Kidney (tissue), 14 donors: ENCODE results near the gene PPARGC1A. TPM values are rescaled to one million over a fixed set of nuclear protein-coding genes. Genes with fewer than 3 reads are reported as not detected.

Experiments
- DNase-seq, 5 donors: peaks; one replicate each; pipeline ENCODE4 v3.0.0-alpha.2; 2013 to 2020
- FAIRE-seq: peaks from 2 replicates; lab custom pipeline; 2012; peaks lifted over from hg19 to GRCh38; lab: Jason Lieb, UNC
- H3K27ac ChIP-seq, 2 donors: one replicate each; pipeline ENCODE4 v1.7.0; 2013; ENCODE audit warnings: low read depth in 2 of 2, low read length in 2 of 2, inconsistent platforms in 1 of 2
- H3K27me3 ChIP-seq: one replicate; pipeline ENCODE4 v1.7.1; 2013; ENCODE audit warnings: low read length, inconsistent platforms; ENCODE audit not compliant: control insufficient read depth, insufficient read depth
- H3K36me3 ChIP-seq, 3 donors: one replicate each; pipeline versions ENCODE4 v1.7.0 to v1.7.1; 2013; ENCODE audit warnings: low read length in 3 of 3, control low read depth in 1 of 3, inconsistent platforms in 1 of 3; ENCODE audit not compliant: insufficient read depth in 3 of 3, control insufficient read depth in 2 of 3
- H3K4me1 ChIP-seq, 3 donors: one replicate each; pipeline versions ENCODE4 v1.7.0 to v1.7.1; 2013; ENCODE audit warnings: low read length in 3 of 3, inconsistent platforms in 1 of 3, low read depth in 1 of 3; ENCODE audit not compliant: control insufficient read depth in 2 of 3, insufficient read depth in 2 of 3
- H3K4me3 ChIP-seq, 3 donors: one replicate each; pipeline versions ENCODE4 v1.7.0 to v1.8.1; 2013; ENCODE audit warnings: low read length in 3 of 3, control low read depth in 1 of 3, inconsistent platforms in 1 of 3
- H3K9ac ChIP-seq, 3 donors: one replicate each; pipeline versions ENCODE4 v1.7.0 to v1.7.1; 2013; ENCODE audit warnings: low read length in 3 of 3, control low read depth in 1 of 3, inconsistent platforms in 1 of 3
- H3K9me3 ChIP-seq, 3 donors: one replicate each; pipeline versions ENCODE4 v1.7.0 to v1.7.1; 2013; ENCODE audit warnings: low read length in 3 of 3, control low read depth in 1 of 3, inconsistent platforms in 1 of 3; ENCODE audit not compliant: control insufficient read depth in 2 of 3, insufficient read depth in 1 of 3
- intact Hi-C: fragments of 100-400 bp; cut with DNase I; formaldehyde crosslinking; loops from one replicate; pipeline ENCODE4 v1.11.1; 2022
- polyA plus RNA-seq: library from polyadenylated mRNA; stranded (reverse); fragments of 350-450 nt; fragmentation: Illumina TruSeq; extraction: RNeasy Lipid Tissue Mini Kit (QIAGEN cat#74804); gene quantifications from one replicate; pipeline ENCODE4 v1.2.3, GENCODE V29; 2014; ENCODE audit warnings: low read depth, low replicate concordance; ENCODE audit not compliant: insufficient read depth
- total RNA-seq: library from RNA; stranded (reverse); fragmentation: NEBNext Ultra II Directional; extraction: Animal tissue kit (Norgen Biotek cat#: 25700); gene quantifications from one replicate; pipeline ENCODE4 v1.2.1, GENCODE V29; 2021
- TF ChIP-seq, protein P1 (sequence below): IDR thresholded peaks from 3 replicates; pipeline ENCODE4 v1.5.1; 2012; ENCODE audit warnings: mild to moderate bottlenecking, moderate library complexity, borderline replicate concordance; ENCODE audit not compliant: insufficient read depth; ENCODE audit errors: extremely low read depth
- donor health status: control.
- donor health status: control.
- donor health status: control.
- donor health status: control.
- donor health status: control.
- donor health status: DM: yes; HTN: yes; CAD: no.
- donor health status: Normal renal cell carcinoma (clear cell type).

Gene PPARGC1A
- total and polyA plus RNA-seq, 2 donors from 2014 or later = 22.8 to 80.8 TPM

DNA sequence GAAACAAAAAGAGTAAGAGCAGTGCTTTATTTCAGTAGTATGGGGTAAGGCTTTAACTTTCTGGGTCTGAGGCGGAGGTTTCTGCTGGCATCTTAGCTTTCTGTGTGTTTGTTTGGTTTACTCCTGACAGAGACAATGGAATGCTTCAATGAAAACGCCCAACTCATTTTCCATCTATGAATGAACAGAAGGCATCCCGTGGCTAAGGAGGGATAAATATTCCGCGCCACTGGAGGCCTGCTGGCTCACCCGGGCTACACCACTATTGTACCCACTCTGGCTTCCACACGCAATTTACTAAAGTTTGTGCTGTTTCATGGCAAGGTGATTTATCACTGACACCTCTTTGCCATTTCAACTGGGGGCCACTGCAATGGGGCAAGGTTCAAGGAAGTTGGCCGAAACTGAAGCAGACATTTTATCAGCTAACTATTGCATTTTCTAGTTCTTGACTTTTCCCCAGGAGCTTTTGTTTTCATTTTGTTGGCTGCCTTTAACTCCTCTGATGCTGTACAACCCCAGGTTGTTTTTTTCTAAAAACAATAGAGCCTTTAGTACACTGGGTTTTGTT is 32.8 kb upstream of the PPARGC1A start:
- DNase-seq (no peak), FAIRE-seq (no peak)
- no peaks in the 10 kb centered on the region for H3K27me3 ChIP-seq
- H3K9me3 ChIP-seq = no peaks in the 10 kb centered on the region
- no peaks in the 10 kb centered on the region for H3K36me3 ChIP-seq
- peak overlapping the region in 1 of 3 donors; percentile 2 for H3K9ac ChIP-seq
- intact Hi-C loops = no loop called here
- peak overlapping the region; percentile 54 to 86 for H3K27ac ChIP-seq
- H3K4me3 ChIP-seq = peak overlapping the region in 1 of 3 donors; percentile 61
- peaks cover 0 to 23% (median 8%) of the 10 kb centered on the region in 3 donors for H3K4me1 ChIP-seq
- TF ChIP-seq, protein P1, sequence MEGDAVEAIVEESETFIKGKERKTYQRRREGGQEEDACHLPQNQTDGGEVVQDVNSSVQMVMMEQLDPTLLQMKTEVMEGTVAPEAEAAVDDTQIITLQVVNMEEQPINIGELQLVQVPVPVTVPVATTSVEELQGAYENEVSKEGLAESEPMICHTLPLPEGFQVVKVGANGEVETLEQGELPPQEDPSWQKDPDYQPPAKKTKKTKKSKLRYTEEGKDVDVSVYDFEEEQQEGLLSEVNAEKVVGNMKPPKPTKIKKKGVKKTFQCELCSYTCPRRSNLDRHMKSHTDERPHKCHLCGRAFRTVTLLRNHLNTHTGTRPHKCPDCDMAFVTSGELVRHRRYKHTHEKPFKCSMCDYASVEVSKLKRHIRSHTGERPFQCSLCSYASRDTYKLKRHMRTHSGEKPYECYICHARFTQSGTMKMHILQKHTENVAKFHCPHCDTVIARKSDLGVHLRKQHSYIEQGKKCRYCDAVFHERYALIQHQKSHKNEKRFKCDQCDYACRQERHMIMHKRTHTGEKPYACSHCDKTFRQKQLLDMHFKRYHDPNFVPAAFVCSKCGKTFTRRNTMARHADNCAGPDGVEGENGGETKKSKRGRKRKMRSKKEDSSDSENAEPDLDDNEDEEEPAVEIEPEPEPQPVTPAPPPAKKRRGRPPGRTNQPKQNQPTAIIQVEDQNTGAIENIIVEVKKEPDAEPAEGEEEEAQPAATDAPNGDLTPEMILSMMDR = no peak

DNA sequence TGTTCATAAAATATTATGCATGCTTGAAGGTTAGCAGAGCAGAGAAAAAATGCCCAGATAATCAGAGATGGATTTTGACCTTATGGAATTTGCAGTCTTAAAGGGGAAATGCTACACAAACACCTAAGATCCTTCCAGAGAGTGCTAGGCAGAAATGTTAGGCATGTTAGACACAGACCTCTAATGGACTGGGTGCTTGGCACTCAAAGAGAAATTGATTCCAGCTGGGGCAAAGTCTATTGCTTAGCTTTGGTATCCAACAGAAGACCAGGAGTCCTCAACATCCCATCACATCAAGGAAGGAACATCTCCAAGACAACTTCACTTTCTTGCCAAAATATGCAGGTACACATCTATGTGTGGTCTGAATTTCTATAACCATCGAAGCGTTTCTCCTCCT is 32.2 kb upstream of the PPARGC1A start:
- peaks cover 0 to 23% (median 8%) of the 10 kb centered on the region in 3 donors for H3K4me1 ChIP-seq
- peak overlapping the region; percentile 86 to 88 for H3K27ac ChIP-seq
- TF ChIP-seq, protein P1 = no peak
- no peak for FAIRE-seq
- no peaks in the 10 kb centered on the region for H3K36me3 ChIP-seq
- intact Hi-C loops = no loop called here
- no peaks in the 10 kb centered on the region for H3K27me3 ChIP-seq
- peak overlapping the region in 1 of 3 donors; percentile 72 for H3K9ac ChIP-seq
- peak overlapping the region in 2 of 3 donors; percentile 53 to 61 for H3K4me3 ChIP-seq
- no peak for DNase-seq
- H3K9me3 ChIP-seq = no peaks in the 10 kb centered on the region

DNA sequence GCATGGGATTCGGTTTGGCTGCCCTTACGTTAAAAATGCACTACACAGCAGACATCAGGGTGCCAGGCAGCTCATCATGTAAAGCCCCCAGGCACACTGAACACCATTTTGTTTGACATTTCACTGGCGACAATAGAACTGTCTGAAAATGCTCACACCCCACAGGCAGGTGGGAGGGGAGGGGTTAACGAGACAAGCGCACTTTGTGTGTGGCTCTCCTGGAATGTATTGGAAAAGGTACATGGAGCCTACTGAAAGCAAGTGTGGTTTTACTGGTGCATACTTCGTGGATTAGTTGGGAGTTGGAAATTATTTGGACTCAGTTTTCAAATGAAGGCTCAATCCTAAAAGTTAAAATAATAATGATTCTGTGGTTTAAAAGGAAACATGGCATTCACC is 31.6 kb upstream of the PPARGC1A start:
- FAIRE-seq (no peak), DNase-seq (no peak)
- Histone ChIP-seq H3K4me1 (peaks cover 0 to 23% (median 8%) of the 10 kb centered on the region in 3 donors), H3K4me3 (peak overlapping the region in 2 of 3 donors; percentile 53 to 61), H3K9ac (peak overlapping the region in 2 of 3 donors; percentile 52 to 72), H3K9me3 (no peaks in the 10 kb centered on the region), H3K27me3 (no peaks in the 10 kb centered on the region), H3K27ac (peak overlapping the region; percentile 86 to 88), H3K36me3 (no peaks in the 10 kb centered on the region)
- intact Hi-C loops = no loop called here
- TF ChIP-seq, protein P1 = no peak
